Measurements from ENCODE around the gene EGFL8.
"Not testable (repeated sequence)": the region's sequence is repeated elsewhere in the genome, so short reads cannot be mapped to it uniquely, and the experiment has no call there.

Gene EGFL8

GRCh38 chr6:32164295-32164694, at the start of gene EGFL8:
TSS of gene EGFL8 (plus strand) at chr6:32164595. CDS start at chr6:32166166, 1,571 bp downstream.
- DNase-seq = no peak

- DNase-seq = no peak
Observed at GRCh38 chr6:32114796-32115195, 49.6 kb upstream of the EGFL8 start.

- DNase-seq = no peak
Observed at GRCh38 chr6:32115623-32116022, 48.8 kb upstream of the EGFL8 start.

- DNase-seq = no peak
Observed at GRCh38 chr6:32116674-32117073, 47.7 kb upstream of the EGFL8 start.

- no peak for DNase-seq
Observed at GRCh38 chr6:32117461-32117860, 46.9 kb upstream of the EGFL8 start.

- DNase-seq = peak; percentile 89
Observed at GRCh38 chr6:32118782-32119628, 45.4 kb upstream of the EGFL8 start.

GRCh38 chr6:32120573-32121059, 43.8 kb upstream of the EGFL8 start:
- DNase-seq = no peak

- no peak for DNase-seq
Observed at GRCh38 chr6:32123681-32124080, 40.7 kb upstream of the EGFL8 start.

GRCh38 chr6:32126880-32127279, 37.5 kb upstream of the EGFL8 start:
- DNase-seq = no peak

GRCh38 chr6:32127409-32127716, 37.0 kb upstream of the EGFL8 start:
- no peak for DNase-seq

- DNase-seq = peak; percentile 92
Observed at GRCh38 chr6:32127717-32128592, 36.4 kb upstream of the EGFL8 start, which contains the start of gene ATF6B. TSS of gene ATF6B (minus strand) at chr6:32128246. CDS start at chr6:32128207, 39 bp downstream.

- DNase-seq = no peak
Observed at GRCh38 chr6:32128751-32129296, 35.6 kb upstream of the EGFL8 start.

GRCh38 chr6:32129297-32130088, 34.9 kb upstream of the EGFL8 start:
- DNase-seq = no peak

- DNase-seq = no peak
Observed at GRCh38 chr6:32131439-32131948, 32.9 kb upstream of the EGFL8 start.

- no peak for DNase-seq
Observed at GRCh38 chr6:32132110-32132509, 32.3 kb upstream of the EGFL8 start.

- DNase-seq = no peak
Observed at GRCh38 chr6:32133786-32134185, 30.6 kb upstream of the EGFL8 start.

- DNase-seq = no peak
Observed at GRCh38 chr6:32137454-32137853, 26.9 kb upstream of the EGFL8 start.

GRCh38 chr6:32139590-32139989, 24.8 kb upstream of the EGFL8 start:
- DNase-seq = no peak

- DNase-seq = no peak
Observed at GRCh38 chr6:32140420-32141046, 23.9 kb upstream of the EGFL8 start.

GRCh38 chr6:32144238-32144637, 20.2 kb upstream of the EGFL8 start:
- DNase-seq = not testable (repeated sequence)

- no peak for DNase-seq
Observed at GRCh38 chr6:32146287-32146686, 18.1 kb upstream of the EGFL8 start.

- no peak for DNase-seq
Observed at GRCh38 chr6:32146687-32147086, 17.7 kb upstream of the EGFL8 start.
